ENCODE measurements around the gene MCM8. TPM values are rescaled to one million over a fixed set of nuclear protein-coding genes. Genes with fewer than 3 reads are reported as not detected.

The MCM8 gene
- 3.4 TPM for polyA plus RNA-seq (2012; ENCODE audit: insufficient read depth, insufficient read length, low read depth)

- peaks cover 57% of the 10 kb centered on the region for H3K36me3 ChIP-seq
- no peak for TF ChIP-seq CTCF (IDR thresholded peaks at IDR 0.05; ENCODE audit: low read depth, low read length)
- peak within 1 kb of the TSS; percentile 69 for H3K4me3 ChIP-seq (ENCODE audit: low read depth, low read length)
- no peaks in the 10 kb centered on the region for H3K4me1 ChIP-seq
- H3K9me3 ChIP-seq: no peaks in the 10 kb centered on the region
- H3K27me3 ChIP-seq: no peaks in the 10 kb centered on the region
- DNase-seq: peak; percentile 98
These were observed at the start of gene MCM8, which contains the start of gene TRMT6 for GRCh38 chr20:5950271-5951031. Gene MCM8 (plus strand): TSS chr20:5950652. CDS start chr20:5952016, 1,364 bp downstream. Gene TRMT6 (minus strand): TSS chr20:5950533. CDS start chr20:5950405, 128 bp downstream.

GRCh38 chr20:5900908-5901307 is 49.5 kb upstream of the MCM8 start:
- TF ChIP-seq CTCF (IDR thresholded peaks at IDR 0.05; ENCODE audit: low read depth, low read length): no peak
- Histone ChIP-seq H3K9me3 (no peaks in the 10 kb centered on the region), H3K36me3 (no peaks in the 10 kb centered on the region), H3K27me3 (no peaks in the 10 kb centered on the region), H3K4me1 (no peaks in the 10 kb centered on the region), H3K4me3 (ENCODE audit: low read depth, low read length) (no peak overlapping the region)
- DNase-seq: no peak

GRCh38 chr20:5908981-5909380 is 41.5 kb upstream of the MCM8 start:
- Histone ChIP-seq H3K4me3 (ENCODE audit: low read depth, low read length) (no peak overlapping the region), H3K9me3 (no peaks in the 10 kb centered on the region), H3K36me3 (peaks cover 3% of the 10 kb centered on the region; the same call in 1 of the 2 replicates), H3K27me3 (no peaks in the 10 kb centered on the region), H3K4me1 (peaks cover 3% of the 10 kb centered on the region; the same call in 1 of the 2 replicates)
- DNase-seq: no peak
- no peak for TF ChIP-seq CTCF (IDR thresholded peaks at IDR 0.05; ENCODE audit: low read depth, low read length)

- no peaks in the 10 kb centered on the region for H3K27me3 ChIP-seq
- peaks cover 3% of the 10 kb centered on the region; the same call in 1 of the 2 replicates for H3K4me1 ChIP-seq
- DNase-seq: no peak
- TF ChIP-seq CTCF (IDR thresholded peaks at IDR 0.05; ENCODE audit: low read depth, low read length): no peak
- H3K36me3 ChIP-seq: peaks cover 15% of the 10 kb centered on the region
- peak overlapping the region; percentile 95 for H3K4me3 ChIP-seq (ENCODE audit: low read depth, low read length)
- no peaks in the 10 kb centered on the region for H3K9me3 ChIP-seq
These were observed 40.3 kb upstream of the MCM8 start for GRCh38 chr20:5910186-5910585.

- Histone ChIP-seq H3K4me1 (peaks cover 3% of the 10 kb centered on the region; the same call in 1 of the 2 replicates), H3K36me3 (peaks cover 37% of the 10 kb centered on the region), H3K27me3 (no peaks in the 10 kb centered on the region), H3K4me3 (ENCODE audit: low read depth, low read length) (peak overlapping the region; percentile 95), H3K9me3 (no peaks in the 10 kb centered on the region)
- DNase-seq: no peak
- TF ChIP-seq CTCF (IDR thresholded peaks at IDR 0.05; ENCODE audit: low read depth, low read length): no peak
These were observed 37.3 kb upstream of the MCM8 start for GRCh38 chr20:5913166-5913565.

- Histone ChIP-seq H3K4me3 (ENCODE audit: low read depth, low read length) (peak overlapping the region; percentile 32), H3K9me3 (no peaks in the 10 kb centered on the region), H3K36me3 (peaks cover 52% of the 10 kb centered on the region), H3K27me3 (no peaks in the 10 kb centered on the region), H3K4me1 (peaks cover 10% of the 10 kb centered on the region)
- no peak for TF ChIP-seq CTCF (IDR thresholded peaks at IDR 0.05; ENCODE audit: low read depth, low read length)
- no peak for DNase-seq
These were observed 35.6 kb upstream of the MCM8 start for GRCh38 chr20:5914859-5915258.

Measured in BE2C (cell line).